A673 (cell line): ENCODE data around the gene TCP11L2.

Experiments
- CTCF ChIP-seq: fragments of 300-800, 200-600 bp; sonication (generic); conservative IDR thresholded peaks from 2 replicates; pipeline ENCODE4 v1.5.1; 2017; ENCODE audit warnings: low read depth, mild to moderate bottlenecking, antibody characterized with exemption, low read length, moderate library complexity, mixed read lengths
- EZH2 ChIP-seq: fragments of 200-600 bp; sonication (generic); IDR thresholded peaks from 2 replicates; pipeline ENCODE4 v1.6.1; 2017; ENCODE audit warnings: borderline replicate concordance, low read depth, mild to moderate bottlenecking, mixed read lengths, antibody characterized with exemption, low read length; ENCODE audit not compliant: poor library complexity, severe bottlenecking

GRCh38 chr12:106332536-106332935, 30.0 kb downstream of the TCP11L2 start:
- TF ChIP-seq EZH2 (no peak), CTCF (no peak)
